NCI-H510A treated with DMSO at 0.1 percent for 48 hours (cell line): ENCODE data around the gene PAK5.

Source experiments
- DNase-seq: peaks from one replicate; lab custom pipeline; 2025; lab: John Stamatoyannopoulos, UW

Gene PAK5

DNA sequence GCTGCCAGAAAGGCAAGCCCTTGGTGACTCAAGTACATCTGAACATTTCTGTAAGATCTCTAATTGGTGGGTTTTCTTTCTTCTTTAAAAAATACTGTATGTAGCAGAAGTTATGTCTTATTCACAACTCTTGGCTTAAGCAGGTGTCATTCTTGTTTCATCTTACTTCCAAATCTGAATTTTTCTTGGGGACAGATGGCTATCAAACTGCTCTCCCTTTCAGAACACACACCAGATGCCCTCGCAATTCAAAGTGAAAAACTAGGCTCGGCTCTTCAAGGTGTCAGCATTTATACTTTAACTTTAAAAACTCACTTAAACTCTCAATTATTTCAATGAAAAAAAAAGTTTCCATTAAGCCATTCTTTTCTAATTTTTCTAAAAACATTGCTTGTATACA lies 49.7 kb downstream of the PAK5 start:
- DNase-seq, result no peak

DNA sequence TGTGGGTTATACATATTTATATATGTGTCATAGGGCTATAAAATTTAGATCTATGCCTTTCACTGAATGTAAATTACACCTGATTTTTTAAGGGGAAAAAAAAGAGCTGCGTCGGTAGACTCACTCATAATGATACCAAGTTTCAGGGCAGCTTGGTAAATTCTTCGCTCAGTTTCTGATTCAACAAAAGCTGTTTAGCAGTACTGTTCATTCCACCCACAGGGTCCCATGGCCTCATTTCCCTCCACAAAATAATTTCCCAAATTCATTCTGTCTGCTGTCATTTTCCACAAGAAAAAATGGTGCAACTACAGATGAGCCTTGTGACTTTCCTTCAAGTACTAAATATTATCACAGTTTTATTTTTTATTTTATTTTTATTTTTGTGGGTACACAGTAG lies 63.7 kb downstream of the PAK5 start:
- DNase-seq, result no peak

DNA sequence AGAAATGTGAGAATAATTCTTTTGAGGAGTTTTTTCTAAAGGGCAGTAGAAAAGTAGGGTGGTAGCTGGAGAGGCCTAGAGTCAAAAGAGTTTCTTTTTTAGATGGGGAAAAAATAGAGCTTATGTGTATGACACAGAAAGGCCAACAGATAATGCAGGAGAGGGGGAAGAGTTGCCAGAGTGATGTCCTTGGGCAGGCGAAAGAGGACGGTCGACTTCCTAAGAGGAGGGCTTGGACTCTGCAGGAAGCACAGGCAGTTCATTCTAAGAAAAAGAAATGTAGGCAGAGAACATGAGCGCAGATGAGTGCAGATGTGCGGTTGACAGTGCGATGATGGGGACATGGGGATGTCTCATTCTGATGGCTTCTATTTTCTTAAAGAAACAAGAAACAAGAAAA lies 68.9 kb downstream of the PAK5 start:
- no peak for DNase-seq

DNA sequence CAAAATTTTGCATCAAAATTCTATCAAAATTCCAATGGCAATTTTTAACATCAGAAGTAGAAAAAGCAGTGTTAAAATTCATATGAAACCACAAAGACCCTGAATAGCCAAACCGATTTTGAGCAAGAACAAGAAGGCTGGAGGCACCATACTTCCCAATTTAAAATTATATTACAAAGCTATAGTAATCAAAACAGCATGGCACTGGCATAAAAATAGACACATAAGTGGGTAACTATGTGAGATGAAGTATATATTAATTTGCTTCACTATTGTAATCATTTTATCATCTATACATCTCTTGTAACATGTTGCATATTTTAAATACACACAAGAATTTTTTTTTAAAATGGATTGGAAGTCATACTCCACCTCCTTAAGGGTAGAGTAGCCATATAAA lies 77.4 kb downstream of the PAK5 start:
- no peak for DNase-seq

DNA sequence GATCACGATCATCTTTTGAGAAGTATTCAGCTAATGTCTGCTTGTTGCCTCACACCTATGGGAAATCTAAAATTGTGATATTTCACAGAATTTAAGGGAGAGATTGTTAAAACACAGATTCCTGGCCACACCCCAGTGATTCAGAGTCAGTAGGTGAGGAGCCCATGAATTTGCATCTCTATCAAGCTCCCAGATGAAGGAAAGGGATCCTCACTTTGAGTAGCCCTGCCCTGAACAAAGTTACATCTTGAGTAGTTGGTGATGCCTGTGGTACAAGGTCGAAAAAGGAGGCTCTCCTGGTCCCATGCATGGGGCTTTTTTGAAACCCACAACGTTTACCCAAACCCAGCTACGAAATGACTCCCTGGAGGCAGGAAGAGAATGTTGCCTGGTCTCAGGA lies 79.5 kb downstream of the PAK5 start:
- DNase-seq, result no peak

DNA sequence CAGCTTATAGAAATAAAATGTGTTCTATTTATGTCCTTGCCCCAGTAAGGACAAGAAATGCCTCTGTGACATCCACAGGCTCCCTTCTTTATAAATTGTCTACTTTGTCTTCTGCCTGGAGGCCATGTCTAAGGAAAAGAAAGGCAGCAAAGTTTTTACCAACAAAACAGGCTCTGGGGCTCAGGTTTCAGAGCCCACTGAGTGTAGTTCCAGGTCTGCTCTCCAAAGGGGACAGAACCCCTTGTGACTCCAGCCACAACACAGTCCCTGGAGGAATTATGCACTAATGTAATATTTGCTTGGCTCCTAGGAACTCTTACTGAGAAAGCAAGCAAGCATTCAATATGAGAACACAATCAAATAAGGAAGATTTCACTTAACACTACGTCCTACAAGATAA lies 80.1 kb downstream of the PAK5 start:
- DNase-seq, result no peak

DNA sequence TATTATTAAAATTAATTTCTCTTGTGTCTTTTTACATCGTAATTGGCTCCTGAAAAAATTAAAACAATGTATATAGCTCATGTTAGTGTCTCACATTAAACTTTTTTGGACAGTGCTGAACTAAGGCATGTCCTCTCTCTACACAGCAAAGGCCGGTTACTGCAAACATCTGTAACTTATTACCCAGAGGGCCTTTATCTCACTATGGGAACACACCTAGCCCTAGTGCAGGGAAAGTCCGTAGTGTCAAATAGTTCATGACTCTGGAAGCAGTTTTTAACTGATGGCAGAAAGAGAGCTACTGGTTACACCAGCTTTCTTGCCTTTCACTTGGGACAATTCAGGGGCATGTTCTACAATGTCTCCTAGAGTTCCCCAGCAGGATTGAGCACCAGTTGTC lies 82.2 kb downstream of the PAK5 start:
- DNase-seq, result no peak

DNA sequence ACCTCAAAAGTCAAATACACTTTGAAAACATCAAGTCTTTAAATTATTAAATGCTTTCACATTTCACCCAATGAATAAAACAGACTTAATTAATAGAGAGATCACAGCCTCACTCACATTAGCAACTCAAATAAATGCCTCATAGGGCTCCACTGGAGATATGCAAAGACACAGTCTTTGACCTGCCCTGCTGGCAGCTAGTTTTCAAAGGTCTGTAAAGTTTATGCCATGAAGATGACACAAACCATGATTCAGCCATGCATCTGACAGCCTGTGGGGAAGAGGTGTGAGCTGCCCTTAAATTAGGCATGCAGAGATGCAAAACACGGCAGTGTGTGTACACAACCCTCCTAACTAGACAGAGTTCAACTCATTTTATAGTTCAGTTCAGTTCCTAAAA lies 83.6 kb downstream of the PAK5 start:
- DNase-seq, result no peak

DNA sequence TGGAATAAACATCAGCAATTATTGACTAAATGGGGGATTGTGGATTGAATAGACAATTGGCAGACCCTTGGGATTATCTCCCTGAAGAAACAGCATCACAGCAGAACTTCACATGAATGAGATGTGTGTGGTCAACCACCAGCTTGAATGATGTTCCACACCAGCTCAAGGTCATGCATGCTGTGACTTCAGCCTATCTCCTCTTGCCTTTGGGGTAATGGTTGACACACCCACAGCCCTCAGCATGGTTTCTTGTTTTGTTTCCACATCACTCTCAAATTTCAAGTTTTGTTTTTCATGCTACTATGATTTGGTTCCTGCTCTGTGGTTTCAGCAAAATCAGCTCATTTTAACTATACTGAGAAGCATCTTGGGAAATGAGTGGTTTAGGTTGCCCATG lies 94.3 kb downstream of the PAK5 start:
- no peak for DNase-seq

DNA sequence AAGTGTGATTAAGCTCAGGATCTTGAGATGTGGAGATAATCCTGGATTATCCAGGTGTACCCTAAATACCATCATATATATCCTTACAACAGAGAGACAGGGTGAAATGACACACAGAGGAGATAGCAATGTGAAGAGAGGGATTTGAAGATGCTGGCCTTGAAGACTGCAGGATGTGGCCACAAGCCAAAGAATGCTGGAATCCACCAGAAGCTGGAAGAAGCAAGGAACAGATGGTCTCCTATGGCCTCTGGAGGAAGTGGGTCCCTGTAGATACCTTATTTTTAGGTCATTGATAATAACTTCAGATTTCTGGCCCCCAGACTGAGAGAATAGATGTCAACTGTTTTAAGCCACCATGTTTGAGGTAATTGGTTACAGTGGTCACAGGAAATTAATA lies 95.0 kb downstream of the PAK5 start:
- no peak for DNase-seq

DNA sequence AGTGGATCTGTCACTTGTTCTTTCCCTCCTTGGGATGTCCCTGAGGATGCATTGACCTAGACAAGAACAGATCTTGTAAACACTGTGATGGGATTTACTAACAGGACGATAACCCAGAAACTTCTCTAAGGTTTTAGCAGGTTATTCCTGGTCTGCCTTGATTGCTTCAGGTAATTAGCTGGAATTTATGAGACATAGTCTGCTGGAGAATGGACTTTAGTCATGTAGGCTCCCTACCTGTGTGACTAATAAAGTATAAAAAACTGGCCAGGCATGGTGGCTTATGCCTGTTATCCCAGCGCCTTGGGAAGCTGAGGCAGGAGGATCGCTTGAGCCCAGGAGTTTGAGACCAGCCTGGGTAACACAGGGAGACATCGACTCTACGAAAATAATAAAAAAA lies 96.1 kb downstream of the PAK5 start:
- DNase-seq, result no peak

DNA sequence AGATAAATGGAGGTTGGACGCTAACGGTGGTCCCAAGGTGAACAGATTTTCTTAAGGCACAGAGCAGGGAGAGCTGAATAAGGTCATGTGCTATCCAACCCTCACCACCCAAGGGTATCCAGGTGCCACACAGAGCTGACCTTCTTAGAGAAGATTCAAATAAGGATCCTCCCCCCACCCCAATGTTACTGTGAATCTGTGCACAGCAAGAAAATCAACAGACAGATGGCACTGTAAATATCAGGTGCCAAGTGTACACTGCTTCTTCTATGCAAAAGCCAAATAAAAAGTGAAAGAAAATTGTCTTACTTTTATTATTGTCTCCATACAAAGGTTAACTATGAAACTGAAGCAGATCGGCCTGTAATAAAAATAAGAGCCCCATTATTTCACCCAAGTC lies 96.9 kb downstream of the PAK5 start:
- DNase-seq, result no peak

DNA sequence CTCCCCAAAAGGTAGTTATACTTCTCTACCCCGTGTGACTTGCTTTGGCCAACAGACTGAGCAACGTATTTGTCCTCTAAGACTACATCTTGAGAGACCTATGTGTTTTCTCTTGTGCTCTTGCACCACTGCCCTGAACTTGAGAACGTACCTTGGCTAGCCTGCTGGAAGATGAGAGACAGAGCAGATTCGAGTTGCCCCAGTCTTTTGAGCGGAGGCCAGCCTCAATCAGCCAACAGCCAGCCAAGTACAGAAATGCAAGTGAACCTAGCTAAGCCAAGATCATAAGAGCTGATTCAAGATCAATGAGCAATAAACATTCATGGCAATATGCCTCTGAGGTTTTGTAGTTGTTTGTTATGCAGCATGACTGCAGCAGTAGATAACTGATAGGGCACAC lies 98.4 kb downstream of the PAK5 start:
- no peak for DNase-seq

DNA sequence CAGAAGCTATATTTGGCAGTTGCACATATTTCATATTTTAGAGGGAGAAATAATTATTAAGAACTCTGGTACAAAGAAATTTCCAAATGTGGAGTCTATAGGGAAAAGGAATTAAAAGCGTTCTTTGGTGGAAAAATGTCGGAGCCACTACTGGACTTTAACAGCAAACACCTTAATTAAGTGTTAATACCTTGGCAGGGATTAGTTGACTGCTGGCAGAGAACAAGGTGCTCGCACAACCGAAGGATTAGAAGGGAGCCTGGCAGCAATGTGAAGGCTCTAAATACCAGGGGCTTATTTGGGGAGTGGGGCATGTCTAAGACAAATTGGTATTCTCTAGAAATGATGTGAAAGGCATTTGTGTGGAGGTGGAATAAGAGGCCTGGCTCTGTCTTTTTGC lies 98.9 kb downstream of the PAK5 start:
- no peak for DNase-seq

DNA sequence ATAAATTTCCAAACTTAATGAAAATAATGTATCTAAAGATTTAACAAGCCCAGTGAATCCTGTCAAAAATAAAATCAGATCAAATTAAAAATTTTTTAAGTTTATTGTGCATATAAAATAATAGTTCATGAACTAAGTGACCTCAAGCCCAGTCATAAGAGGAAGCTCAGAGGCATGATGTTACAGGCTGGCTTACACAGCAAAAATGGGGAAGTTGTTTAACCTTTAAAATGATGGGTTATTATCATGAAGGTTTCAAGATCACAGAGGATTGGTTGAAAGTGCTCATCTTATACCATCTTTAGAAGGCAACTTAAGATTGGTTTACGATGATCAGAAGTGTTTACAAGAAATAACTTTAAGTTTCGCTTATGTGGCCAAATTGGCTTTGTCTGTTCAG lies 102.5 kb downstream of the PAK5 start:
- DNase-seq, result no peak

DNA sequence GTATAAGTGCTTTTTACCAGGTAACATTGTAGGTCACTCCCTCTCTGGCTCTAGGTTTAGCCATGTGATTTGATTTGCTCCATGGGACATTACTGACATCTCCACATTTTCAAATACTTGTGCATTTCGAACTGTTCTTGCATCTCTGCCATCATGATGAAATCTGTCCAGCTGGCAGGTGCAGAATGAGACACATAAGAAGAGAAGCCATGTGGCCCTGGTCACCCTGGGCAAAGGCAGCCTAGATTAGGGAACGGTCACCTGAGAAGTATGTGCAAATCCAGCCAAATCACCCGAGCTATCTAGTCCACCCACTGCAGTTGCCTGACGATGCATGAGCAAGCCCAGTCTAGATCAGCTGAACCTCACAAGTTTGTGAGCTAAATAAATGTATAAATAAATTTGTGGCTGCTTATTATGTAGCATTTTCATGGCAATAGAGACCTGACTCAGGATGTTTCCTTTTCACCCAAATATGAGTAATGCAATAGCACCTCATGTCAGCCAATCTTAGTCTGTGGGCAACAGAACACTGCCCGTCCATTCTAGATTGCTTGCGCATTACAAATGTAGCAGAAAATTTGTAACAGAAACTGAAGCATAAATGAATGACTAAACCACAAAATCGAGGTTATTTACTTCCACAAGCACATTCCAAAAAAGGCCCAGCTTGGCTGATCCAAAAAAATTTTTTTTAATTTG lies 115.2 kb downstream of the PAK5 start:
- no peak for DNase-seq

DNA sequence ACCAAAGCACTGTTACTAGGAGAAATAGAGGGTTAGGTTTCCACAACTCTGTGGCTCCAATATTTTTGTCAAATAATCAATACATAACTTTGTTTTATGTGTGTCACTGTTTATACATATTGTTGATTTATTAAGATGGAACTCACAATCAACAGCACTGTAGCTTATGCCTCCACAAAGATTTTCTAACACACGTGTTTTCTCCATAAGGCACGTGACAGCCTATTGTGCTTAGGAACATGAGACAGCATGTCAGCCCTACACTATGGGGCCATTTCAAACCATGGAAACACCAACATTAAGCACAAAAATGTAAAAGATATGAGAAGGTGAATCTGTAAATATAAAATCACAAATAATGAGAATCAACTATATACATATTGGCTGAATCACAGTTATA lies 127.0 kb downstream of the PAK5 start:
- no peak for DNase-seq

DNA sequence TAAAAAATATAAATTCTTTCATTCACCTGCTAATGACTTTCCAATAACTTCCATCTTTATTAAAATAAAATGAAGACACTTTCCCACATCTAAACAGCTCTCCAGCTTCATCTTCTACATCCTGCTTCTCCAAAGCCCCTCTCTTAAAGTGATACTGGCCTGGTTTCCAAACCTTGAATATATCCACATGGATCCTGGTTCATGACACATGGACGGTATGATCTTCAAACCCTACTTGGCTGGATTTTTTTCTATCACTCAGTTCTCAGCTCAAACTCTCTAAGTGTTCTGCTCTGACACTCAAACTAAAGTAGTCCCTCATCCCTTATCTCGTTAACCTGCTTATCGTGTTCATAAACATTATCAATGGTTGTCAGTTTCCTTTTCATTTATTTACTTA lies 128.2 kb downstream of the PAK5 start:
- DNase-seq, result no peak

DNA sequence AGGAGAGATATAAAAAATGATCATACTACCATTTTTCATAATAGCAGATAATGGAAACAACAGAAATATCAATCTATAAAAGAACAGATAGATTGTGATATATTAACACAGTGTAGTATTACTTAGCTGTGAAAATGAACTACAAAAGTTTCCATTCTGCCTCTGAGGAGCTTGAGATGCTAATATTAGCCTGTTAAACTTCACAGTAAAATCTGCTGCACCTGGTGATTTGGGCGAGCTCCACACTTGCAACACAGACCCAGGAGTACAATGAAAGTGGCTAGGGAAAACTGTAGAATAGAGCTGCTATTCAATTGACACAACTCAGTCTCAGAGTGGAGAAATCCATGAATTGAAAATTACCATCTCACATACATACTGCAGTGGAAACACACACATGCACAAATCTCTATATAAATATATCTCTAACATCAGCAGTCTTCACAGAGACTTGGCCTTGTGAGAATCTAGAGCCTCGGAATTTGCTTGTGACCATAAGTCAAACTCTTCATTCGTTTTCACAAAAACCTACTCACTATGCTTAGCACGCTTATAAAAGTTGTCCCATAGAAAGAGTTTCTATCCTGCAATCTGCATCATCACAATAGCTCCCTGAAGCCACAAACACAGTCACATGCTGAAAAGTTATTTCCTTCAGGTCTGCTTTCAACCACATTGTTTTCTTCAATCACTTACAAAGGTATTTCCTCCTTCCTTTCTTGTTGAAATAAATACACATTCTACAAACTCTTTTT lies 133.0 kb downstream of the PAK5 start:
- no peak for DNase-seq

DNA sequence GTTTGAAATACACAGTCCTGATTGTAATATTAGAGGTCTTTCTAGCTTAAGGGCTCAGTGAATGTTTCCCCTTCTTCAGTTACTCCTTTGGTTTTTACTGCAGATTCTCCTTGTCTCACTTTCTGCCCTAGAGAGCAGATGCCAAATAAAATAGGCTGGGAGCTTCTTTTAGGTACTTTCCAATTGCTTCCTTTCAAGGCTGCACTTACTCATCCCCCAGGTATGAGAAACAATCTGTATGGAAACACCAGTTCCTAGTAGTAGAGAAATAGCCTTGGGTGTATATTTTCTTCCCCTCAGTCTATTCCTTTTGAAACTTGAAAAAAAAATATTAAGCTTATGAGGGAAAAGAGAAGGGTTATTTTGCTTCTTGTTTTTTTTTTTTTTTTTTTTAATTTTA lies 139.7 kb downstream of the PAK5 start:
- no peak for DNase-seq

DNA sequence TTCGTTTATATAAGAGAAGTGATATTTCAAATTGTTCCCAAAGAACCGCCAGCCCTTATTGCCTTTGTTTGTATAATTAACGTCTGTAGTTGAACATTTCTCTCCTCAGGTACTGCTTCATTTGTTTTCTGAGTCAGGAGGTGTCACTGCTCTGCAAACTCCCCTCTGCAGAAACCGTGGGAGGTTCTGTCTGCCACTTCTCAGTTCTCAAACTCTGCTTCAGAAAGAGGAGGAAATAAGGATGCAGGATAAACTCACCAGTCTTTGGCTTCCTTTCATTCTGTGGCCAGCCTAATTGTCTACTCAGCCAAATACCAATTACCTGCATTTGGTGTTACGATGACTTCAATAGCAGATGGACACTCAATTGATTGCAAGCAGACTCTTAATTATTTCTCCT lies 149.8 kb downstream of the PAK5 start:
- no peak for DNase-seq

DNA sequence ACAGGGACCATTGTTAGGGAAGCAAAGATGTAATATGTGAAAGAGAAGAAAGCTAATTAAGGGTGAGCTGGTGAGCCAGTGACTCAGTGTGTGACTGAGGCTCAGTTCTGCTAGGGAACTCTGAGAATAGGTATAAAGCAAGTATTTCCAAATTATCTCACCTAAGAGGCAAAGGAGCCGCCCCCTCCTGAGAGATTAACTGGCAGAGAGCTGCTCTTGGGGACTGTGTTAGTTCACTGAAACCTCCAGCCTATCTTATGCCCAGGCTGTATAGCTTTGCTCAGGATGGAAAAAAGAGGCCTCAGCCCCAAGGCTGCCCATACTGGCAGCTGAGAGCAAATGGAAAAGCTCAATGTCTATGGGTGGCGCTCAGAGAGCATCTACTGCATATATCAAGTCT lies 152.0 kb downstream of the PAK5 start:
- DNase-seq, result no peak

DNA sequence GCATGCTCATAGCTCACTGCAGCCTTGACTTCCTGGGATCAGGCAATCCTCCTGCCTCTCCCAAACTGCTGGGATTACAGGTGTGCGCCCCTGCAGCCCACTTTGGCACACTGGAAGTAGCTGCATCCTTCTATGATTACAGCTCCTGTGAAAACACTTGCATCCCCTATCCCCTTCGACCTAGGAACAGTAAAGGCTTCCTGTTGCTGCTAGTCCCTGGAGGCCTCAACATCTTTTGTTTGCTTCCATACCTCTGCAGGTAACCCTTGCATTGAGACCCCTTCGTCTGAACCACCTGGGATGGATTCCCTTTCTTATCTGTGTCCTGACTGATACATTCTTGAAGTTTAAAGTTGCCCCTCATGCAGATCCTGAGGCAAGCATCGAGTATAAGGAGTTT lies 152.4 kb downstream of the PAK5 start:
- DNase-seq, result no peak

DNA sequence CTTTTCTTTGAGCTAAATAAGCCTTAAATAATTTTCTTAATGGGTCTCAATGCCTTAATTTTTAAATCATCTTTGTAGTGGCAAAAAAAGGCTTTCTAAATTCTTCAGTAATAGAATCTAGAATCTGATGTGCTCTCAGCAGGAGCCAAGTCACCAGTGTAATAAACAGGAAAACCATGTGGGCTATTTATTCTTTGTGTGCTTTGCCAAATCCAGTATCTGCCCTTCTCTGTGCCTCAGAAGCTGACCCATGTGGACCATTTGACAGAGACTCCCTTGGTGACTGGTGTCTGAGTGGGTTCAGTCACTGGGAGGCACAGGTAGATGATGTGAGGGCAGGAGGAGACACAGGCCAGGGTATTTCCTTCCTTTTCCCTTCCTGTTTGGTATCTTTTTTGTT lies 152.9 kb downstream of the PAK5 start:
- DNase-seq, result no peak
